OCI-LY3 (cell line): Measurements from ENCODE around the gene BABAM1.

Experiments
- H2AFZ ChIP-seq: fragments of 200-600, 300-600 bp; shearing (Covaris generic); 2 replicates; pipeline ENCODE4 v1.6.0; 2014; ENCODE audit warnings: antibody characterized with exemption, low read depth, low read length
- H3K27ac ChIP-seq: fragments of 200-600, 300-600 bp; sonication (generic); 2 replicates; pipeline ENCODE4 v1.5.1; 2014; ENCODE audit warnings: mild to moderate bottlenecking, low read length, moderate library complexity, mixed read lengths
- H3K27me3 ChIP-seq: fragments of 200-600, 300-600 bp; sonication (generic); 2 replicates; pipeline ENCODE4 v1.6.1; 2014; ENCODE audit warnings: low read depth, low read length, mixed read lengths
- H3K36me3 ChIP-seq: fragments of 200-600, 300-600 bp; sonication (generic); replicated peaks from 2 replicates; pipeline ENCODE3; 2014; ENCODE audit warnings: low read depth, low read length, mixed read lengths
- H3K4me1 ChIP-seq: fragments of 300-600, 200-600 bp; sonication (generic); 2 replicates; pipeline ENCODE4 v1.6.1; 2014; ENCODE audit warnings: low read length, mixed read lengths
- H3K4me2 ChIP-seq: fragments of 200-600, 300-600 bp; sonication (generic); 2 replicates; pipeline ENCODE4 v1.6.1; 2014; ENCODE audit warnings: low read length, mixed read lengths
- H3K4me3 ChIP-seq: fragments of 300-600, 200-600 bp; sonication (generic); 2 replicates; pipeline ENCODE4 v1.5.1; 2014; ENCODE audit warnings: antibody characterized with exemption, mild to moderate bottlenecking, low read length, moderate library complexity
- H3K79me2 ChIP-seq: fragments of 300-600, 200-600 bp; shearing (Covaris generic); 2 replicates; pipeline ENCODE4 v1.6.1; 2014; ENCODE audit warnings: mild to moderate bottlenecking, low read length, mixed read lengths
- H3K9ac ChIP-seq: fragments of 300-600, 200-600 bp; shearing (Covaris generic); 2 replicates; pipeline ENCODE4 v1.6.0; 2014; ENCODE audit warnings: mild to moderate bottlenecking, low read length, moderate library complexity
- H3K9me3 ChIP-seq: fragments of 200-600, 300-600 bp; shearing (Covaris generic); 2 replicates; pipeline ENCODE4 v1.6.1; 2014; ENCODE audit warnings: low read length, mixed read lengths; ENCODE audit not compliant: insufficient read depth
- H4K20me1 ChIP-seq: fragments of 200-600, 300-600 bp; sonication (generic); 2 replicates; pipeline ENCODE4 v1.6.1; 2016; ENCODE audit warnings: low read length, mixed read lengths; ENCODE audit not compliant: insufficient read depth
- CTCF ChIP-seq: fragments of 200-600, 300-600 bp; sonication (generic); IDR thresholded peaks from 2 replicates; pipeline ENCODE4 v1.5.1; 2014; ENCODE audit warnings: antibody characterized with exemption, low read length, low read depth
- EZH2phosphoT487 ChIP-seq: fragments of 200-600 bp; shearing (Covaris generic); IDR thresholded peaks from 2 replicates; pipeline ENCODE4 v1.6.1; 2018; ENCODE audit warnings: antibody characterized with exemption, mixed run types, low read depth

Gene BABAM1

GRCh38 chr19:17319473-17320238 lies 52.4 kb downstream of the BABAM1 start:
- H4K20me1 ChIP-seq, result no peaks in the 10 kb centered on the region
- no peak overlapping the region for H3K9ac ChIP-seq
- TF ChIP-seq EZH2phosphoT487 (no peak), CTCF (no peak)
- peaks cover 20% of the 10 kb centered on the region for H3K36me3 ChIP-seq
- H3K27ac ChIP-seq, result no peak overlapping the region
- no peak overlapping the region for H3K4me3 ChIP-seq
- H3K9me3 ChIP-seq, result no peaks in the 10 kb centered on the region
- H3K27me3 ChIP-seq, result no peaks in the 10 kb centered on the region
- H2AFZ ChIP-seq, result no peak overlapping the region
- H3K4me1 ChIP-seq, result no peaks in the 10 kb centered on the region
- H3K4me2 ChIP-seq, result no peak overlapping the region
- H3K79me2 ChIP-seq, result no peaks in the 10 kb centered on the region

GRCh38 chr19:17320435-17320834 lies 53.2 kb downstream of the BABAM1 start:
- no peaks in the 10 kb centered on the region for H3K4me1 ChIP-seq
- TF ChIP-seq EZH2phosphoT487 (no peak), CTCF (no peak)
- H3K79me2 ChIP-seq, result no peaks in the 10 kb centered on the region
- no peak overlapping the region for H3K4me2 ChIP-seq
- H2AFZ ChIP-seq, result no peak overlapping the region
- no peak overlapping the region for H3K4me3 ChIP-seq
- peaks cover 19% of the 10 kb centered on the region for H3K36me3 ChIP-seq
- H3K9me3 ChIP-seq, result no peaks in the 10 kb centered on the region
- no peaks in the 10 kb centered on the region for H4K20me1 ChIP-seq
- no peak overlapping the region for H3K27ac ChIP-seq
- H3K9ac ChIP-seq, result no peak overlapping the region
- H3K27me3 ChIP-seq, result no peaks in the 10 kb centered on the region

- Histone ChIP-seq H3K4me3 (no peak overlapping the region), H3K36me3 (peaks cover 11% of the 10 kb centered on the region), H3K9ac (no peak overlapping the region), H3K79me2 (no peaks in the 10 kb centered on the region), H3K27me3 (no peaks in the 10 kb centered on the region), H4K20me1 (no peaks in the 10 kb centered on the region), H3K27ac (no peak overlapping the region), H3K4me2 (no peak overlapping the region), H3K9me3 (no peaks in the 10 kb centered on the region), H3K4me1 (no peaks in the 10 kb centered on the region), H2AFZ (no peak overlapping the region)
- no peak for TF ChIP-seq CTCF
- TF ChIP-seq EZH2phosphoT487, result no peak
Measured at GRCh38 chr19:17321655-17322489, 54.6 kb downstream of the BABAM1 start.

- Histone ChIP-seq H3K27ac (no peak overlapping the region), H3K36me3 (peaks cover 11% of the 10 kb centered on the region), H2AFZ (no peak overlapping the region), H3K4me1 (no peaks in the 10 kb centered on the region), H3K4me2 (no peak overlapping the region), H4K20me1 (no peaks in the 10 kb centered on the region), H3K9ac (no peak overlapping the region), H3K9me3 (no peaks in the 10 kb centered on the region), H3K27me3 (no peaks in the 10 kb centered on the region), H3K79me2 (no peaks in the 10 kb centered on the region), H3K4me3 (no peak overlapping the region)
- TF ChIP-seq CTCF (no peak), EZH2phosphoT487 (no peak)
Measured at GRCh38 chr19:17322854-17323253, 55.6 kb downstream of the BABAM1 start.
